Naive thymus-derived CD8-positive, alpha-beta T cell (primary cell): ENCODE results near the gene P4HB. TPM values are rescaled to one million over a fixed set of nuclear protein-coding genes. Genes with fewer than 3 reads are reported as not detected.

Experiments used
- ATAC-seq, 2 donors: fragments of 150-1000 bp; cut with Tn5 transposase in 1 of 2; sonication (Bioruptor Pico), chemical (Tn5 transposase) in 1 of 2; 1 replicate in 1 of 2; 2 replicates in 1 of 2; pipeline ENCODE4 v1.10.0; 2021; ENCODE audit warnings: mild to moderate bottlenecking in 2 of 2, moderate library complexity in 2 of 2
- POLR2A ChIA-PET: fragments of 350-600 bp; sonication (Branson Sonifier 250); formaldehyde crosslinking; loops from one replicate; lab custom pipeline; 2021; ENCODE audit warnings: antibody characterized with exemption; lab: Charles Lee
- DNase-seq, 10 donors: peaks; one replicate each; pipeline versions ENCODE4 v3.0.0 to v3.0.0-alpha.2; 2020 to 2022
- H3K27ac Mint-ChIP-seq, 10 donors: one replicate each; pipeline ENCODE4 v1.8.0; 2020 to 2022; ENCODE audit warnings: mild to moderate bottlenecking in 10 of 10, mixed read lengths in 10 of 10, moderate library complexity in 4 of 10, inconsistent platforms in 1 of 10
- H3K27me3 Mint-ChIP-seq, 5 donors: one replicate each; pipeline ENCODE4 v1.8.0; 2021 to 2022; ENCODE audit warnings: mixed read lengths in 5 of 5
- H3K36me3 Mint-ChIP-seq, 3 donors: one replicate each; pipeline ENCODE4 v1.8.0; 2020 to 2022; ENCODE audit warnings: mixed read lengths in 3 of 3, mild to moderate bottlenecking in 2 of 3, inconsistent platforms in 1 of 3
- H3K4me1 Mint-ChIP-seq, 4 donors: one replicate each; pipeline ENCODE4 v1.8.0; 2021 to 2022; ENCODE audit warnings: mixed read lengths in 4 of 4
- H3K4me3 Mint-ChIP-seq, 10 donors: one replicate each; pipeline ENCODE4 v1.8.0; 2020 to 2022; ENCODE audit warnings: mild to moderate bottlenecking in 10 of 10, mixed read lengths in 10 of 10, moderate library complexity in 6 of 10, inconsistent platforms in 1 of 10
- H3K9me3 Mint-ChIP-seq, 9 donors: one replicate each; pipeline ENCODE4 v1.8.0; 2020 to 2022; ENCODE audit warnings: mixed read lengths in 9 of 9, mild to moderate bottlenecking in 3 of 9, inconsistent platforms in 1 of 9, moderate library complexity in 1 of 9
- polyA plus RNA-seq, 3 donors: library from polyadenylated mRNA; unstranded; fragments of 300-500 nt; fragmentation: Illumina TruSeq; gene quantifications; one replicate each; pipeline ENCODE4 v1.2.3, GENCODE V29; 2021
- total RNA-seq, 8 experiments: library from RNA in 2 of 8; stranded (reverse) in 2 of 8; gene quantifications; one replicate each; pipeline ENCODE4 v1.2.3 and lab custom pipeline; 2021 to 2026

P4HB gene
- total and polyA plus RNA-seq, 5 experiments from 2014 or later = 166 to 191 (median 190) TPM

DNA sequence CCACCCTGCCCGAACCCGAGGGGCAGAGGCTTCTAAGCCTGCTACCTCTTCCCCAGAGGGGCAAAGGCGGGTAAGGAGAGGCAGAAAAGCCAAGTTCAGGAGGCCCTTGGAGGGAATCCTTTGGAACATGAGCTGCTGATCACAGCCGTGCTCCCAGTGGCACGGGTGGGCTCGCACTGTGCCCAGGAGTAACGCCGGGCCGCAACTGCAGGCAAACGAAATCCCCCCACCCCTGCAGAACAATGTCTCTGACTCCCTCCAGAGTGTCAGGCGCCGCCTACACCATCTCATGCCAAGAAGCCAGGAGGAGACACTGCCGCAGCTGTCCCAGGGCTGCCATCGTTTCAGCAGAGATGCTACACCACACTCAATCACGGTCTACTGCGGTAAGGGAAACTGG, 8.9 kb downstream of the P4HB start:
- H3K4me3 Mint-ChIP-seq = no peak overlapping the region
- DNase-seq = no peak
- peaks cover 0 to 15% (median under 1%) of the 10 kb centered on the region in 4 donors for H3K4me1 Mint-ChIP-seq
- POLR2A ChIA-PET = no interaction called here
- H3K9me3 Mint-ChIP-seq = no peaks in the 10 kb centered on the region
- H3K36me3 Mint-ChIP-seq = peaks cover 0 to 71% (median 5%) of the 10 kb centered on the region in 3 donors
- H3K27ac Mint-ChIP-seq = peak overlapping the region in 1 of 10 donors; percentile 43
- H3K27me3 Mint-ChIP-seq = no peaks in the 10 kb centered on the region
- no peak for ATAC-seq

DNA sequence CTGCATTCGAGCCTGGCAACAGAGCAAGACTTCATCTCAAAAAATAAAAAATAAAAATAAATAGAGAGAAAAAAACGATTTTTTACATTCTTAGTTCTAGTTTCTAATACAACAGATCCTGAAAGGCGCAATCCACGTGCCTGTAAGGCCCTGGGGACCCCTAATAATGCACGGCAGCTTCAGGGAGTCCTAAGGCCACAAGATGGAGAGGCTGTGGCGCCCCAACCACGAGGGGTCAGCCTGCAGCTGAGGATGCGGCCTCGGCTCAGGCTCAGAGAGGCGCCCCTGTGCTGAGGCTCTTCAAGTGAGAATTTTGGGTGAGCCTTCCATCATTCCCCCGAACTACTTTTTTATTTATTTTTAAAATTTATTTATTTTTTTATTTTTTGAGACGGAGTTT, 10.9 kb downstream of the P4HB start:
- H3K4me3 Mint-ChIP-seq = no peak overlapping the region
- no peaks in the 10 kb centered on the region for H3K27me3 Mint-ChIP-seq
- DNase-seq (no peak), ATAC-seq (no peak)
- H3K9me3 Mint-ChIP-seq = no peaks in the 10 kb centered on the region
- H3K36me3 Mint-ChIP-seq = peaks cover 0 to 70% (median 11%) of the 10 kb centered on the region in 3 donors
- no peak overlapping the region for H3K27ac Mint-ChIP-seq
- POLR2A ChIA-PET = interaction anchor here (0.5 to 0.8 kb wide), 3 partner anchors 10 to 623 kb away, joined by 3 read pairs; no protein-coding TSS in a partner anchor
- peaks cover 0 to 9% (median 0%) of the 10 kb centered on the region in 4 donors for H3K4me1 Mint-ChIP-seq

DNA sequence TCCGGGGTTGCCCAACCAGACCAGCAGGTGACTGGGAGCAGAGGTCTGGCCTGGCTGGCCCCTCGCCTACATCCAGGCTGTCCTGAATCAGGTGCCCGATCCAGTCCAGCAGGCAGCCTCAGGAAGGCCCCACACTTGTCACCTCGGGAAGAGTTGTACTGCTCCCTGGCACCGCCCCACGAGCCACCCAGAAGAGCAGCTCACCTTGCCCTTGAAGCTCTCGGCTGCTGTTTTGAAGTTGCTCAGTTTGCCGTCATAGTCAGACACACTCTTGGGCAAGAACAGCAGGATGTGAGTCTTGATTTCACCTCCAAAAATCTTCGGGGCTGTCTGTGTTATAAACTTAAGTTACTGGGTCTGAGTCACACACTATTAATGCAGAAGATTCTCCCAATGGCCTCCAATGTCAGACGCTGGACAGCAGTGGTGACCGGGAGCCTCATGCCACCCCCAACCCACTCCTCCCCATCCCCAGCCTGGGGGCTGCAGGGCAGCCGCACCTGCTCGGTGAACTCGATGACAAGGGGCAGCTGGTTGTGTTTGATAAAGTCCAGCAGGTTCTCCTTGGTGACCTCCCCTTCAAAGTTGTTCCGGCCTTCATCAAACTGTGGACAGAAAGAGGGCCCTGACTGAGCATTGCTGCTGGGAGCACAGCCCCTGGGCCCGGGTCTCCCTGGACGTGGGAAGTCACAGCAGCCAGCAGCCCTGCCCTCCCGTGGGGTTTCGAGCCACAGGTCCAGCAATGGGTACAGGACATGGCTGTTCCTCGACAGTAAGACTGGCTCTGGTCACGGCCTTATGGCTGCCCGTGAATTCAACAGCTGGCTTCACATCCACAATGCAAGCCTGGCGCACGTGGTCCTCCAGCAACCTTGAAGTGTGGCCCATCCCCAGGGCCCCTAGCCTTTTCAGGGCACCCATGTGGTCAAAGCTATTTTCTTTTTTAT, 13.3 kb downstream of the P4HB start:
- Mint-ChIP-seq H3K27ac (peak overlapping the region in 1 of 10 donors; percentile 56), H3K4me1 (peaks cover 0 to 2% (median 0%) of the 10 kb centered on the region in 4 donors), H3K36me3 (peaks cover 0 to 60% (median 9%) of the 10 kb centered on the region in 3 donors), H3K27me3 (no peaks in the 10 kb centered on the region), H3K4me3 (no peak overlapping the region), H3K9me3 (no peaks in the 10 kb centered on the region)
- no peak for ATAC-seq
- POLR2A ChIA-PET = interaction anchor here (0.6 kb wide), 2 partner anchors 20 to 349 kb away, joined by 3 to 4 read pairs; no protein-coding TSS in a partner anchor
- DNase-seq = no peak

DNA sequence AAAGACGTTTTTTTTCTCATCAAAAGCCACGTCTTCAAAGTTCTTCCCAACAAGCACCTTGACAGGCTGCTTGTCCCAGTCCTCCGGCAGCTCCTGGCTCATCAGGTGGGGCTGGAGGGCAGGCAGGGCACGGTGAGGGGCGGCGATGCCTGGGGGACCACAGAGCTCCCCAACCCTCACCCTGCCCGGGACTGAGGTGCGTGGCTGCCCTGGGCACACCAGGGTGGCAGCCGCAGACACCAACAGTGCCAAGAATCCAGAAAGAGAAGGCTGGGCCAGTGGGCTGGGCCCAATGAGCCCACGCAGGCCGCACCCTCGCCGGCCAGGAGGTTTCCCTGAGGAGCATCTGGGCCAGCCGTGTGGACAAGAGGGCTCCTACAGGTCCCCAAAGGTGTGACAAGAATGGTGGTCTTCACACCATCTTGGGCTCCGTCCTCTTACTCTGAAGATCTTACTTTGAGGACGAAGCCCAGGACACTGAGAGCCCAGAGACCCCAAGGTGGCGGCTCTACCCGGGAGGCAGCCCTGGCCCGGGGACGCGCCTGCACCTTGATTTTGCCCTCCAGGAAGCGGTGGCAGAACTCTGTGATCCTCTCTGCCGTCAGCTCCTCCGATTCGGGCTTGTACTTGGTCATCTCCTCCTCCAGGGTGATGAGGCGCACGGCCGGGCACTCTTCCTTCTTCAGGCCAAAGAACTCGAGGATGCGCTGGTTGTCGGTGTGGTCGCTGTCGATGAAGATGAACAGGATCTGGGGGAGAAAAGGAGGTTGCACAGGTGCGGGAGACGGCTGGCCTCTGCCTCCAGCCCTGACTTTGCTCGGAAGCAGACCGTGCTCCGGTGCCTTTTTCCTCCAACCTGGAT, 14.2 kb downstream of the P4HB start:
- POLR2A ChIA-PET = interaction anchor here (0.8 kb wide), 1 partner anchor 22 kb away, joined by 3 read pairs; no protein-coding TSS in a partner anchor
- ATAC-seq = no peak
- H3K4me1 Mint-ChIP-seq = no peaks in the 10 kb centered on the region
- no peak for DNase-seq
- H3K27me3 Mint-ChIP-seq = no peaks in the 10 kb centered on the region
- H3K27ac Mint-ChIP-seq = no peak overlapping the region
- peaks cover 0 to 51% (median 7%) of the 10 kb centered on the region in 3 donors for H3K36me3 Mint-ChIP-seq
- H3K4me3 Mint-ChIP-seq = no peak overlapping the region
- H3K9me3 Mint-ChIP-seq = no peaks in the 10 kb centered on the region

DNA sequence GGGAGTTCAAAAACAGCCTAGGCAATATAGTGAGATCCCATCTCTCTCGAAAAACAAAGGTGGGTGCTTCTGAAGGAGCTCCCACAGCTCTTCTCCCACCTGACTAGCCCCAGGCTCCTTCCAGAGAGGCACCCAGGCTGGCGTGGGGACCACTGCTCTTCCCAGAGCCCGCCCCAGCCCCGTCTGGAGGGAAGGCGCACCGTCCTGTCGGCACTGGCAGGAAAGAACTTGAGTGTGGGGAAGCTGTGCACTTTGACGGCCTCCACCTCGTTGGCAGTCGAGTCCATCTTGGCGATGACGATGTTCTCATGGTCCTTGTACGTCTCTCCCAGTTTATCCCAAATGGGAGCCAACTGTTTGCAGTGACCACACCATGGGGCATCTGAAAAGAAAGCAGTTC, 15.0 kb downstream of the P4HB start:
- Mint-ChIP-seq H3K27ac (peak overlapping the region in 1 of 10 donors; percentile 61), H3K9me3 (no peaks in the 10 kb centered on the region), H3K36me3 (peaks cover 0 to 49% (median 7%) of the 10 kb centered on the region in 3 donors), H3K4me3 (no peak overlapping the region), H3K4me1 (no peaks in the 10 kb centered on the region), H3K27me3 (no peaks in the 10 kb centered on the region)
- POLR2A ChIA-PET = interaction anchor here (0.8 kb wide), 1 partner anchor 23 kb away, joined by 3 read pairs; no protein-coding TSS in a partner anchor
- DNase-seq (no peak), ATAC-seq (no peak)

DNA sequence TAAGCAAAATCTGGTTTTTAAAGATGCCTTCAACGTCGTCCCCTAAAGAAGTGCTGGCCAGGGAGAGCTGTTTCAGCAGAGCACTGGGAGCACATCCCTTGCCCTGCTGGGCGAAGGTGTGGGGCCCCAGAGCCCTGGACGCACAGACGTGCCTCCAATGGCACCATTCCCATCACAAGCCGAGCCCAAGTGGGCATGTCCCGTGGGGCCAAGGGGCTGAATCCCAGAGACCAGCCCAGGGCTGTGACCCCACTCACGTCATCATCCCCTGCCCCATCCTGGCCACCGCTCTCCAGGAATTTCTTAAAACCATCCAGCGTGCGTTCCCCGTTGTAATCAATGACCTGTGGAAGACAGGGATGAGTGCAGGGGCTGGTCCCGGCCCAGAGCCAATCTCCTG, 15.4 kb downstream of the P4HB start:
- no peaks in the 10 kb centered on the region for H3K27me3 Mint-ChIP-seq
- no peak for ATAC-seq
- H3K36me3 Mint-ChIP-seq = peaks cover 0 to 47% (median 7%) of the 10 kb centered on the region in 3 donors
- no peaks in the 10 kb centered on the region for H3K9me3 Mint-ChIP-seq
- DNase-seq = no peak
- no peak overlapping the region for H3K4me3 Mint-ChIP-seq
- no peaks in the 10 kb centered on the region for H3K4me1 Mint-ChIP-seq
- POLR2A ChIA-PET = no interaction called here
- peak overlapping the region in 1 of 10 donors; percentile 61 for H3K27ac Mint-ChIP-seq

DNA sequence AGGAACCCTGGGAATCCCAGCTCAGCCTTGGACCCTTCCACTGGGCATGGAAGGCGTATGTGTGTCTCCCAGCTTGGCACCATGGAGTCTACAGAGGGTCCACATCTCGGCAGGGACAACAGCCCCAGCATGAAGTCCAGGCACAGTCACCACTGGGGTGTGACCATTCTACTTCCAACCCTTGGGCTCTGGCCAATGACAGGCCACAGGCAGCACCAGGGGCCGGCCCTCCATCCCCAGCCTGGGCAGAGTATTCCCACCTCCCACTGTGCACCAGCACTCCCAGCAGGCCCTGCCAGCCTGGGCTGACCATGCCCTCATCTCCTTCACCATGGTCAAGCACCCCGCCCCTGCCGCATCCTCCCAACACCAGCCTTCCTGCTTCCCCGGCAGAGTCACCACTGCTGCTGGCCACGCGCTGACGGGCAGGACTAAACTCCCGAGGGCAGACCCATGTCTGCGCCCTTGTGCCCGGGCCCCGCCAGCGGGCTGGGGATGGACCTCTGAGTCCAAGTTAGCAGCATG, 15.9 kb downstream of the P4HB start:
- no peak for DNase-seq
- Mint-ChIP-seq H3K27me3 (no peaks in the 10 kb centered on the region), H3K36me3 (peaks cover 0 to 47% (median 7%) of the 10 kb centered on the region in 3 donors), H3K4me1 (no peaks in the 10 kb centered on the region), H3K9me3 (no peaks in the 10 kb centered on the region), H3K27ac (no peak overlapping the region), H3K4me3 (no peak overlapping the region)
- POLR2A ChIA-PET = no interaction called here
- ATAC-seq = no peak

DNA sequence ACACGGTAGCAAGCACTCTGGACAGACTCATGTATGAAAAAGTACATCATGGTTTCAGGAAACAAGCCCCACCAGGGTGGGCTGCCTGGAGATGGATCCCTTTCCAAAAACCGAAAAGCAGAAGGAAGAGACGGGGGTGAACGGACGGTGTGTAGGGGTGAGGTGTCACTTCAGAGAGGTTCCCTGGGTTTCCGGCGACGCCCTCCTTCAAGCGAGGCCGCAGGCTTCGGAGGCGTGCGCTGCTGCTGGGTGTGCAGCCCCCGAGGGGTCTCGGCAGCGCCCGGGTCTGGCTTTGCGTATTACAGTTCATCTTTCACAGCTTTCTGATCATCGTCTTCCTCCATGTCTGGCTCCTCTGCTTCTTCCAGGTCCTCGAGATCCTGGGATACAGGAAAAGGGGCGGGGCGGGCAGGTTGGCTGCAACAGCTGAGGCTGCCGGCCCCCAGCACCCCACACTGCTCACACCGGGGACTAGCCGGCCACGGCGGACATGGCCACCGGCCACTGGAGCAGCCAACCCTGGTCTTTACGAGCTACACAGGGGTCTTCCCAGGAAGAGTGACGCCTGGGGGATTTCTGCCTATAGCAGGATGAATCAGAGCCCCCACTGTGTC, 16.5 kb downstream of the P4HB start:
- Mint-ChIP-seq H3K4me1 (no peaks in the 10 kb centered on the region), H3K27ac (peak overlapping the region in 2 of 10 donors; percentile 34 to 69), H3K9me3 (no peaks in the 10 kb centered on the region), H3K36me3 (peaks cover 0 to 43% (median 7%) of the 10 kb centered on the region in 3 donors), H3K4me3 (no peak overlapping the region), H3K27me3 (no peaks in the 10 kb centered on the region)
- DNase-seq = no peak
- no peak for ATAC-seq
- POLR2A ChIA-PET = no interaction called here

DNA sequence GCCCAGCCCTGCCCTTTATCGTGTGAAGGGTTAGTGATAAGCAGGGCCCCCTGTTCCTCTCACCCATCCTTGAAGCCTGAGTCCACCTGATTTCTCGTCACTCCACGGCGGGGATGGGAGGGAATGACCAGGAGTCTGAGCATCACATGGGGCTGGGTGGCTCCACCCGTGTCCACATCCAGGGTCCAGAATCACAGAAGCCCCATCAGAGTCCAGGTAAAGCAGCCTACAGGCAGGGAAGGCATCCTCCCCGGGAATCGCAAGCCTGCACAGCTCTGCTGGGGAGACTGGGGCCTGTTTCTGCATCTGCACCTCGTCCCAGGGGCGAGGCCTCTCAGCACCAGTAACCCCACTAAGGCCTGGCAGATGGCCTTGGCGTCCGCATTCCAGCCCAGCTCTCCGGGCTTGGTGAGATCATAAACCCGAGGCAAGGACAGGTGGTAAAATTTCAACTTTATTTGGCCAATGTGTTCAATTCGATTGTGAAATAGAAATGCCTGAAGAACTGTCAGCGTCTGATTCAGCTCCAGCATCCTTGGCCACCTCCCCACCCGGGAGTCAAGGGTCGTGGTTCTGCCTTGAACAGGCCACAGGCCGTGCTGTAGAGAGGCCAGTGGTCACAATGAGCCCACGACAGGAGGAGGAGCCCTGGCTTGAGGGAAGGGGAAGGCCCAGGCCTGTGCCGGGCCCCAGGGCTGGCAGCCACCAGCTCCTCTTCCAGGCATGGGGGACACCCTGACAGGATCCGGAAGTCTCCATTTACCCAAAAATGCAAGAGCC, 17.4 kb downstream of the P4HB start:
- Mint-ChIP-seq H3K36me3 (peaks cover 0 to 38% (median 7%) of the 10 kb centered on the region in 3 donors), H3K9me3 (no peaks in the 10 kb centered on the region), H3K4me3 (no peak overlapping the region), H3K27ac (no peak overlapping the region), H3K27me3 (no peaks in the 10 kb centered on the region), H3K4me1 (no peaks in the 10 kb centered on the region)
- no peak for DNase-seq
- POLR2A ChIA-PET = interaction anchor here (1.3 kb wide), 1 partner anchor 10 kb away, joined by 3 read pairs; the partner anchor contains the start of gene MCRIP1
- ATAC-seq = no peak

DNA sequence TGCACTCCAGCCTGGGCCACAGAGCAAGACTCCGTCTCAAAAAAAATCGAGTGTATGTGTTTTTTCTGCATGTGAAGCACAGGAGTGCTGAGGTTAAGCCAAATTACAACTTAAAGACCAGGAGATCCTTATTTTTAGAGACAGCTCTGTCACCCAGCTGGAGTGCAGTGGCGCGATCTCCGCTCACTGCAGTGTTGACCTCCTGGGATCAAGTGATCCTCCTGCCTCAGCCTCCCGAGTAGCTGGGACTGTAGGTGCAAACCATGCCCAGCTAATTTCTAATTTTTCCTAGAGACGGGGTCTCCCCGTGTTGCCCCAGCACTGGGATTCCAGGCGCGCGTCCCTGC, 18.0 kb downstream of the P4HB start:
- Mint-ChIP-seq H3K27ac (no peak overlapping the region), H3K4me3 (no peak overlapping the region), H3K4me1 (peaks cover 0 to 3% (median 0%) of the 10 kb centered on the region in 4 donors), H3K27me3 (peaks cover 0 to 2% (median 0%) of the 10 kb centered on the region in 5 donors), H3K36me3 (peaks cover 0 to 33% (median 7%) of the 10 kb centered on the region in 3 donors), H3K9me3 (no peaks in the 10 kb centered on the region)
- ATAC-seq = no peak
- DNase-seq = no peak
- POLR2A ChIA-PET = interaction anchor here (1.3 kb wide), 1 partner anchor 9 kb away, joined by 3 read pairs; the partner anchor contains the start of gene MCRIP1

DNA sequence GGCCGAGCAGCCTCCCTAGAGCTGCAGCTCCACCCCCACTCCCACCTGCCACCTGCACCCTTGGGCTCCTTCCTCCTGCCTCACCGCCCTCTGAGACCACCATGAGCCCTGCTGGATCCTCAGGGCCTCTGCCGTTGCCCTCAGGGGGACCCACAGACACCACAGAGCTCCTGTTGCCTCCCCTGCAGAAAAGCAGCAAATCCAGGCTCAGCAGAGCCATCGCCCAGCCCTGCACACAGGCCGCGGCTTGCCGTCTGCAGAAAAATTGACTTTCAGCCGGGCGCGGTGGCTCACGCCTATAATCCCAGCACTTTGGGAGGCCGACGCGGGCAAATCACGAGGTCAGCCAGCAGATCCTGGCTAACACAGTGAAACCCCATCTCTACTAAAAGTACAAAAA, 18.5 kb downstream of the P4HB start:
- no peaks in the 10 kb centered on the region for H3K9me3 Mint-ChIP-seq
- no peak for ATAC-seq
- no peak for DNase-seq
- H3K27ac Mint-ChIP-seq = no peak overlapping the region
- H3K27me3 Mint-ChIP-seq = peaks cover 0 to 2% (median 0%) of the 10 kb centered on the region in 5 donors
- H3K4me1 Mint-ChIP-seq = peaks cover 0 to 3% (median 0%) of the 10 kb centered on the region in 4 donors
- H3K36me3 Mint-ChIP-seq = peaks cover 0 to 31% (median 7%) of the 10 kb centered on the region in 3 donors
- POLR2A ChIA-PET = interaction anchor here (0.9 kb wide), 1 partner anchor 9 kb away, joined by 5 read pairs; the partner anchor contains the start of gene MCRIP1
- no peak overlapping the region for H3K4me3 Mint-ChIP-seq
